PFSK-1 (cell line): ENCODE results near the gene PTGER4.

Experiments used
- POLR2AphosphoS5 ChIP-seq: IDR thresholded peaks from 2 replicates; pipeline ENCODE4 v1.6.1; 2012; ENCODE audit warnings: low read depth, mild to moderate bottlenecking, control low read depth, low read length, moderate library complexity
- SIN3A ChIP-seq: IDR thresholded peaks from 2 replicates; pipeline ENCODE4 v1.6.1; 2012; ENCODE audit warnings: mild to moderate bottlenecking, low read length, moderate library complexity, borderline replicate concordance; ENCODE audit not compliant: insufficient read depth
- TF ChIP-seq, protein P1 (sequence below), 2 experiments: IDR thresholded peaks; 2 replicates each; pipeline versions ENCODE4 v1.6.1 to v1.8.0; 2011 to 2012; ENCODE audit warnings: low read depth in 2 of 2, low read length in 2 of 2, control low read depth in 1 of 2, inconsistent platforms in 1 of 2, mild to moderate bottlenecking in 1 of 2, moderate library complexity in 1 of 2; ENCODE audit not compliant: insufficient read depth in 1 of 2

DNA sequence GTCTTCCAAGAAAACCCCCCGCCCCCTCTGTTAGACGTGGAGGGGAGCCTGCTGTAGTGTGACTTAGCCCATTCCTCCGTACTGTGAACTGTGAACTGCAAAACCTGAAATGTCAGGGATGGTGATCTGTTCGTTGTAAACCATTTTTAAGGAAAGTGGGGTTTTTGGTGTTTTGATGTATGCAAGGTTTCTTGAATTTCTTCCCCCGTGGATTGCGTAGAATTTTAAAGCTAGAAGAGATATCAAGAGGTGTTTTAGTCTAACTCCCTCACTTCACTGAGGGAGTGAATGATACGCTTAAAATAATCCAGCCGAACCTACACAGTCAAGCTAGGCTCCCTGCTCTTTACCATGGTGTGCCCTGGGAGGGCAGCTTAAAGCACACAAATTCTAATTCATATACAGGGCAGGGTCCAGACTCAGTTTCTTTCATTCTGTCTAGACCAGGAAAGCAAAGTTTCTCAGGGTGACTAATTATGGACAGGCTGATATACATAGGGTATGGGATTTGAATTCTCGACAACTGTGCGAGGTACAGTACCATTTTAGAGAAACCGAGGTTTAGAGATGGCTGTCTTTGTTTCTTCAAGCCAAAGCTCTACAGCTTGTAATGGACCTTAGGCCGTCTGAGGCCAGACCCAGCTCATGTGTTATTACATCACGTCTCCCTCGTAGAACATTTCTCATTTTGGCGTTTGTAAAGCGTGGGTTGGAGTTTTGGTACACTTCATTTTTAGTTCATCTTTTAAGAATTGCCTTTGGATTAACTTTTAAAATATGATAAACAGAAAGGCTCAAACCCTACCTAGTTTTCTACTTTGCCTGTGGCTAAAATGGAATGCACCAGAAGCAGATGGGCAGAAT is 2.7 kb downstream of the PTGER4 start:
- TF ChIP-seq, protein P1, sequence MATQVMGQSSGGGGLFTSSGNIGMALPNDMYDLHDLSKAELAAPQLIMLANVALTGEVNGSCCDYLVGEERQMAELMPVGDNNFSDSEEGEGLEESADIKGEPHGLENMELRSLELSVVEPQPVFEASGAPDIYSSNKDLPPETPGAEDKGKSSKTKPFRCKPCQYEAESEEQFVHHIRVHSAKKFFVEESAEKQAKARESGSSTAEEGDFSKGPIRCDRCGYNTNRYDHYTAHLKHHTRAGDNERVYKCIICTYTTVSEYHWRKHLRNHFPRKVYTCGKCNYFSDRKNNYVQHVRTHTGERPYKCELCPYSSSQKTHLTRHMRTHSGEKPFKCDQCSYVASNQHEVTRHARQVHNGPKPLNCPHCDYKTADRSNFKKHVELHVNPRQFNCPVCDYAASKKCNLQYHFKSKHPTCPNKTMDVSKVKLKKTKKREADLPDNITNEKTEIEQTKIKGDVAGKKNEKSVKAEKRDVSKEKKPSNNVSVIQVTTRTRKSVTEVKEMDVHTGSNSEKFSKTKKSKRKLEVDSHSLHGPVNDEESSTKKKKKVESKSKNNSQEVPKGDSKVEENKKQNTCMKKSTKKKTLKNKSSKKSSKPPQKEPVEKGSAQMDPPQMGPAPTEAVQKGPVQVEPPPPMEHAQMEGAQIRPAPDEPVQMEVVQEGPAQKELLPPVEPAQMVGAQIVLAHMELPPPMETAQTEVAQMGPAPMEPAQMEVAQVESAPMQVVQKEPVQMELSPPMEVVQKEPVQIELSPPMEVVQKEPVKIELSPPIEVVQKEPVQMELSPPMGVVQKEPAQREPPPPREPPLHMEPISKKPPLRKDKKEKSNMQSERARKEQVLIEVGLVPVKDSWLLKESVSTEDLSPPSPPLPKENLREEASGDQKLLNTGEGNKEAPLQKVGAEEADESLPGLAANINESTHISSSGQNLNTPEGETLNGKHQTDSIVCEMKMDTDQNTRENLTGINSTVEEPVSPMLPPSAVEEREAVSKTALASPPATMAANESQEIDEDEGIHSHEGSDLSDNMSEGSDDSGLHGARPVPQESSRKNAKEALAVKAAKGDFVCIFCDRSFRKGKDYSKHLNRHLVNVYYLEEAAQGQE (IDR thresholded peaks at IDR 0.05; ENCODE audit: insufficient read depth in 1 of 2, low read depth in 2 of 2, low read length in 2 of 2) = no peak
- TF ChIP-seq POLR2AphosphoS5 (no peak), SIN3A (no peak)
